Measurements from ENCODE around the gene NUDT4. TPM values are rescaled to one million over a fixed set of nuclear protein-coding genes. Genes with fewer than 3 reads are reported as not detected.

Gene NUDT4
- total RNA-seq, 3 donors from 2014 or later, result 51.1 to 94.3 (median 72.4) TPM

DNA sequence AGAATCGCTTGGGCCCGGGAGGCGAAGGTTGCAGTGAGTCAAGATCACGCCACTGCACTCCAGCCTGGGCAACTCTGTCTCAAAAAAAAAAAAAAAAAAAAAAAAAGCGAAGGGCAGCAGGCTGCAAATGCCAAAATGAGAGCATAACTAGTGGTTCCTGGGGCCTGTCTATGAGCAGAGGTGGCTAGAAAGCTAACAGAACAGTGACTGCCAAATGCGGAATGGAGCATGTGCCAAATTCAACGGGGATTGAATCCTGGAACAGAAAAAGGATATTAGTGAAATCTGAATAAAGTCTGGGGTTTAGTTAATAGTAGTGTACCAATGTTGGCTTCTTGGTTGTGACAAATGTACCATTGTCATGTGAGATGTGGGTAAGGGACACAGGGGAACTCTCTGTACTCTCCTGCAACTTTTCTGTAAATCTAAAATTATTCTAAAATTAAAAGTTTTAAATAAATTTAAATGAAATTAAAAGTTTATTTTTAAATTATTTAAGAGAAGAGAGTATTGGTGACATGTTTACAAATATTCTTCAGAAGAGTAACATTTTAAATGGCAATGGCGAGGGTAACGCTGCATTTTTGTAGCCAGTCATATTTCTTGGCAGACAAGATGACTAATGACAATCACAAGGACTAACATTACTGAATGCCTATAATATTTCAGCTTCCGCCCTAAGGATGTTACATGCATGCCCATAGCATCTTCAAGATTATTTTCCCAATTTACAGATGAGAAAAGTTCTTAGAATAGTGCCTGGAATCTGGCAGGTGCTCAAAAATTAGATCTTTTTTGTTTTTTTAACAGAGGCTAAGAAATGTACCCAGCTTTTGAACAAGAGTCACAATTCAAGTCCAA is 28.9 kb upstream of the NUDT4 start:
- TF ChIP-seq POLR2A (IDR thresholded peaks at IDR 0.05), result no peak
- no peak for TF ChIP-seq POLR2AphosphoS5 (IDR thresholded peaks at IDR 0.05)
- TF ChIP-seq, protein P1, sequence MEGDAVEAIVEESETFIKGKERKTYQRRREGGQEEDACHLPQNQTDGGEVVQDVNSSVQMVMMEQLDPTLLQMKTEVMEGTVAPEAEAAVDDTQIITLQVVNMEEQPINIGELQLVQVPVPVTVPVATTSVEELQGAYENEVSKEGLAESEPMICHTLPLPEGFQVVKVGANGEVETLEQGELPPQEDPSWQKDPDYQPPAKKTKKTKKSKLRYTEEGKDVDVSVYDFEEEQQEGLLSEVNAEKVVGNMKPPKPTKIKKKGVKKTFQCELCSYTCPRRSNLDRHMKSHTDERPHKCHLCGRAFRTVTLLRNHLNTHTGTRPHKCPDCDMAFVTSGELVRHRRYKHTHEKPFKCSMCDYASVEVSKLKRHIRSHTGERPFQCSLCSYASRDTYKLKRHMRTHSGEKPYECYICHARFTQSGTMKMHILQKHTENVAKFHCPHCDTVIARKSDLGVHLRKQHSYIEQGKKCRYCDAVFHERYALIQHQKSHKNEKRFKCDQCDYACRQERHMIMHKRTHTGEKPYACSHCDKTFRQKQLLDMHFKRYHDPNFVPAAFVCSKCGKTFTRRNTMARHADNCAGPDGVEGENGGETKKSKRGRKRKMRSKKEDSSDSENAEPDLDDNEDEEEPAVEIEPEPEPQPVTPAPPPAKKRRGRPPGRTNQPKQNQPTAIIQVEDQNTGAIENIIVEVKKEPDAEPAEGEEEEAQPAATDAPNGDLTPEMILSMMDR (IDR thresholded peaks at IDR 0.05), result no peak
- H3K4me3 ChIP-seq, result no peak overlapping the region
- H3K27ac ChIP-seq, result no peak overlapping the region
- DNase-seq (ENCODE audit: low spot score in 2 of 2), result no peak
- no peaks in the 10 kb centered on the region for H3K4me1 ChIP-seq
- no peaks in the 10 kb centered on the region for H3K27me3 ChIP-seq
- H3K36me3 ChIP-seq, result no peaks in the 10 kb centered on the region
- no peaks in the 10 kb centered on the region for H3K9me3 ChIP-seq
- intact Hi-C loops (cut with DNase I; ENCODE audit: low total_unique reads), result no loop called here

DNA sequence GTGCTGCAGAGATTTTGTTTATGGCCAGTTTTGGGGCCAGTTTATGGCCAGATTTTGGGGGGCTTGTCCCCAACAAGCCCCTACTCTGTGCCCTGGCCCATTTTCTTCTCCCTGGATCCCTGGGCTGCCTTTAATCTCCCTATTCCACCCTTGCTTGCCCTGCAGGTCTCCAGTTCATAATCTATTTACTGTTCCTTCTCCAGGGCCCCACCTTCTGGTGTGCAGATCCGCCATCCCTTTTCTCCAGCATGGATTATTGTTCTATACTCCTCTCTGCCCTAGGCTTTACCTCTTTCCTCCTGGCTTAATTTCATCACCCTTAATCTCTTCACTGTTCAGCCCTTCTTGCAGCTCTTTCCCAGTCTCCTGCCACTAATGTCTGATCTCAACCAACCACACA is 26.0 kb upstream of the NUDT4 start:
- Histone ChIP-seq H3K4me3 (no peak overlapping the region), H3K4me1 (no peaks in the 10 kb centered on the region), H3K27ac (no peak overlapping the region), H3K36me3 (no peaks in the 10 kb centered on the region), H3K27me3 (no peaks in the 10 kb centered on the region), H3K9me3 (no peaks in the 10 kb centered on the region)
- intact Hi-C loops (cut with DNase I; ENCODE audit: low total_unique reads), result no loop called here
- TF ChIP-seq POLR2AphosphoS5 (IDR thresholded peaks at IDR 0.05), result no peak
- TF ChIP-seq, protein P1 (IDR thresholded peaks at IDR 0.05), result no peak
- no peak for TF ChIP-seq POLR2A (IDR thresholded peaks at IDR 0.05)
- no peak for DNase-seq (ENCODE audit: low spot score in 2 of 2)

DNA sequence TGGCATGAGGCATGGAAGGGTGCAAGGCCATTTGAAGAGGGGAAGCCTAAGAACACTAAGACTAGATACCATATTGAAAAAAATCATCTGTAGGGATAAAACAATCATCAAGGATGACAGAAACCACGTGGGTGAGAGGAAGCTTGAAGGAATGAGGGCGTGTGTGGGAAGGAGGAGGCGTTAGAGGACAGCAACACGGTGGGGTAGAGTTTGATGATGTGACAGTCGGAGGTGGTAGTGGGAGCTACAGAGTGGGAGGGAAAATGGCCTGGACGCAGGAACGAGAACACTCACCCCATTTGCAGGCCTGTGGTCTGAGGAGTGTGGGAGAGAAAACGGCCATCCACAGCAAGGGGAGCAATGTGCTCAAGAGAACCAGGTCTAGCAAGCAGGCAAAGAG is 25.4 kb upstream of the NUDT4 start:
- Histone ChIP-seq H3K4me3 (no peak overlapping the region), H3K4me1 (no peaks in the 10 kb centered on the region), H3K27me3 (no peaks in the 10 kb centered on the region), H3K9me3 (no peaks in the 10 kb centered on the region), H3K27ac (no peak overlapping the region), H3K36me3 (no peaks in the 10 kb centered on the region)
- no peak for DNase-seq (ENCODE audit: low spot score in 2 of 2)
- TF ChIP-seq POLR2A (IDR thresholded peaks at IDR 0.05) (no peak), POLR2AphosphoS5 (IDR thresholded peaks at IDR 0.05) (no peak)
- TF ChIP-seq, protein P1 (IDR thresholded peaks at IDR 0.05), result no peak
- intact Hi-C loops (cut with DNase I; ENCODE audit: low total_unique reads), result no loop called here

DNA sequence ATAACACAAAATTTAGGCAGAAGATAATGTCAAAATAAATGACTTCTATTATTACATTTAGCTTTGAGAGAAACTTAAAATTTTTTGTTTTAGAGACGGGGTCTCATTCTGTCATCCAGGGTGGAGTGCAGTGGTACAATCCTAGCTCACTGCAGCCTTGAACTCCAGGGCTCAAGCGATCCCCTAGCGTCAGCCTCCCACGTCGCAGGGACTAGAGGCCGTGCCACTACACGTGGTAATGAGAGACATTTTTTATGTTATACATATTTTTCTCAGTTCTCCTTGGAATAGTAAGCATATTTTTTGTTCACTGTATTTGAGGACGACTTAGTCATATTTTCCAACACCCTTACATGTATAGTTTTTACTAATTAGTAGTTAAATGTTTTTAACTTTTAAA is 21.5 kb upstream of the NUDT4 start:
- Histone ChIP-seq H3K9me3 (no peaks in the 10 kb centered on the region), H3K36me3 (no peaks in the 10 kb centered on the region), H3K27ac (no peak overlapping the region), H3K27me3 (no peaks in the 10 kb centered on the region), H3K4me1 (no peaks in the 10 kb centered on the region), H3K4me3 (no peak overlapping the region)
- TF ChIP-seq POLR2AphosphoS5 (IDR thresholded peaks at IDR 0.05), result no peak
- TF ChIP-seq, protein P1 (IDR thresholded peaks at IDR 0.05), result no peak
- TF ChIP-seq POLR2A (IDR thresholded peaks at IDR 0.05), result no peak
- DNase-seq (ENCODE audit: low spot score in 2 of 2), result no peak
- intact Hi-C loops (cut with DNase I; ENCODE audit: low total_unique reads), result no loop called here

DNA sequence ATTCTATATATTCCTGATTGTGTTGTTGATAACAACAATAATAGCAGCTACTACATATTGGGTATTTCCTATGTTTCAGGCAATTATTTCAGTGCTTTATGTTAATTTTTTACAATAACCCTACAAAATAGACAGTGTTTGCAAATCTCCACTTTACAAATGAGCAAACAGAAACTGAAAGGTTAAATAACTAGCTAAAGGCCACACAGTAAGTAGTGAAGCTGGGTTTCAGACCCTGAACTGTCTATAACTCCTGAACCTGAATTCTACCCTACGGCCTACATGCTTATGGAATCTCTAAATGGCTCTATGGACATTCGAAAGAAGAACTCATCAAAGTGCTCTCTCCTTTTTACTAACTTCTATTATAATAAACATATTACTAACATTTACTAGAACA is 19.7 kb upstream of the NUDT4 start:
- no peaks in the 10 kb centered on the region for H3K9me3 ChIP-seq
- no peak overlapping the region for H3K27ac ChIP-seq
- H3K27me3 ChIP-seq, result no peaks in the 10 kb centered on the region
- H3K4me3 ChIP-seq, result no peak overlapping the region
- no peak for DNase-seq (ENCODE audit: low spot score in 2 of 2)
- H3K36me3 ChIP-seq, result no peaks in the 10 kb centered on the region
- intact Hi-C loops (cut with DNase I; ENCODE audit: low total_unique reads), result no loop called here
- TF ChIP-seq, protein P1 (IDR thresholded peaks at IDR 0.05), result no peak
- TF ChIP-seq POLR2A (IDR thresholded peaks at IDR 0.05) (no peak), POLR2AphosphoS5 (IDR thresholded peaks at IDR 0.05) (no peak)
- no peaks in the 10 kb centered on the region for H3K4me1 ChIP-seq

Data from breast epithelium (tissue), 4 donors.